ENCODE measurements around the gene CDC16.

GRCh38 chr13:114249077-114249476 is 14.4 kb downstream of the CDC16 start:
- TF ChIP-seq CTCF (conservative IDR thresholded peaks at IDR 0.05; ENCODE audit: low read length) (no peak), EZH2phosphoT487 (IDR thresholded peaks at IDR 0.05; ENCODE audit: borderline replicate concordance, low read depth, low read length) (no peak)
